SK-N-SH (cell line): ENCODE results near the gene ELMOD1.
"Not testable (repeated sequence)": the region's sequence is repeated elsewhere in the genome, so short reads cannot be mapped to it uniquely, and the experiment has no call there.

Experiments used
- CTCF ChIP-seq: fragments of 200-600 bp; sonication (generic); IDR thresholded peaks from 2 replicates; pipeline ENCODE4 v1.6.1; 2017; ENCODE audit warnings: antibody characterized with exemption, mild to moderate bottlenecking, moderate library complexity
- RCOR1 ChIP-seq: fragments of 150-350 bp; IDR thresholded peaks from 2 replicates; pipeline ENCODE4 v1.6.1; 2017; ENCODE audit warnings: antibody characterized with exemption, low read length
- TF ChIP-seq, protein P1 (sequence below): IDR thresholded peaks from 2 replicates; pipeline ENCODE4 v1.4.0; 2012; ENCODE audit warnings: low read depth, borderline replicate concordance

DNA sequence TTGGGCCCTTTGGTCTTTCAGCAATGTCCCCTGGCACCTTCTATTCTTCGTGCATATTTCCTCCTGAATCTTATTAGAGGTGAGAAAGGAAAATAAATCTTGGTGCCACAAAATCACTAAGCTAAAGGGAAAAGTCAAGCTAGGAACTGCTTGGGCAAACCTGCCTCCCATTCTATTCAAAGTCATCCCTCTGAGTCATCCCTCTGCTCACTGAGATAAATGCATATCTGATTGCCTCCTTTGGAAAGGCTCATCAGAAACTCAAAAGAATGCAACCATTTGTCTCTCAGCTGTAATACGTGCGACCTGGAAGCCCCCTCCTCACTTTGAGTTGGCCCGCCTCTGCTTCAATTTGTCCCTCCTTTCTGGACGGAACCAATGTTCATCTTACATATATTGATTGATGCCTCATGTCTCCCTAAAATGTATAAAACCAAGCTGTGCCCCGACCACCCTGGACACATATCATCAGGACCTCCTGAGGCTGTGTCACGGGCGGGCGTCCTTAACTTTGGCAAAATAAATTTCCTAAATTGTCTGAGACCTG is 24.9 kb upstream of the ELMOD1 start:
- TF ChIP-seq, protein P1, sequence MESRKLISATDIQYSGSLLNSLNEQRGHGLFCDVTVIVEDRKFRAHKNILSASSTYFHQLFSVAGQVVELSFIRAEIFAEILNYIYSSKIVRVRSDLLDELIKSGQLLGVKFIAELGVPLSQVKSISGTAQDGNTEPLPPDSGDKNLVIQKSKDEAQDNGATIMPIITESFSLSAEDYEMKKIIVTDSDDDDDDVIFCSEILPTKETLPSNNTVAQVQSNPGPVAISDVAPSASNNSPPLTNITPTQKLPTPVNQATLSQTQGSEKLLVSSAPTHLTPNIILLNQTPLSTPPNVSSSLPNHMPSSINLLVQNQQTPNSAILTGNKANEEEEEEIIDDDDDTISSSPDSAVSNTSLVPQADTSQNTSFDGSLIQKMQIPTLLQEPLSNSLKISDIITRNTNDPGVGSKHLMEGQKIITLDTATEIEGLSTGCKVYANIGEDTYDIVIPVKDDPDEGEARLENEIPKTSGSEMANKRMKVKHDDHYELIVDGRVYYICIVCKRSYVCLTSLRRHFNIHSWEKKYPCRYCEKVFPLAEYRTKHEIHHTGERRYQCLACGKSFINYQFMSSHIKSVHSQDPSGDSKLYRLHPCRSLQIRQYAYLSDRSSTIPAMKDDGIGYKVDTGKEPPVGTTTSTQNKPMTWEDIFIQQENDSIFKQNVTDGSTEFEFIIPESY, result not testable (repeated sequence)
- TF ChIP-seq CTCF, RCOR1: not testable (repeated sequence)
